ENCODE measurements around the gene PAAF1. TPM values are rescaled to one million over a fixed set of nuclear protein-coding genes. Genes with fewer than 3 reads are reported as not detected.

PAAF1 gene
- total and polyA plus RNA-seq, 10 donors = 8.1 to 18.1 (median 13.7) TPM

- peaks cover 51 to 96% (median 89%) of the 10 kb centered on the region in 6 donors for H3K4me1 ChIP-seq
- peak; percentile 63 for DNase-seq
- intact Hi-C loops (cut with DNase I; ENCODE audit: low total_unique reads) = no loop called here
- H3K27ac ChIP-seq = peak overlapping the region; percentile 55 to 97 (median 95)
- H3K27me3 ChIP-seq (replicated peaks in 1 of 7) = no peaks in the 10 kb centered on the region
- no peak for TF ChIP-seq POLR2A (IDR thresholded peaks at IDR 0.05)
- TF ChIP-seq POLR2AphosphoS5 (IDR thresholded peaks at IDR 0.05) = peak in 2 of 3 donors; percentile 58 to 69
- H3K4me3 ChIP-seq = peak overlapping the region in 2 of 8 donors; percentile 12 to 84
- 95 to 98% (median 96%) methylated on average over 15 to 18 of the region's 18 CpGs for WGBS, 5 donors
- no peaks in the 10 kb centered on the region for H3K9me3 ChIP-seq
- peaks cover 0 to 82% (median 49%) of the 10 kb centered on the region in 6 donors for H3K36me3 ChIP-seq
These were observed 101.2 kb downstream of the PAAF1 start for GRCh38 chr11:73977856-73978519.

- H3K9me3 ChIP-seq = no peaks in the 10 kb centered on the region
- no peak for TF ChIP-seq POLR2A (IDR thresholded peaks at IDR 0.05)
- no peak for TF ChIP-seq POLR2AphosphoS5 (IDR thresholded peaks at IDR 0.05)
- TF ChIP-seq CTCF (IDR thresholded peaks at IDR 0.05 in 8 of 11, conservative IDR thresholded peaks at IDR 0.05 in 3 of 11) = no peak
- 95 to 100% (median 96%) methylated on average over 3 of the region's 3 CpGs for WGBS, 5 donors
- H3K36me3 ChIP-seq = peaks cover 0 to 77% (median 49%) of the 10 kb centered on the region in 6 donors
- H3K4me1 ChIP-seq = peaks cover 48 to 94% (median 86%) of the 10 kb centered on the region in 6 donors
- H3K4me3 ChIP-seq = peak overlapping the region in 3 of 8 donors; percentile 1 to 84 (median 12)
- DNase-seq = peak; percentile 18
- peak overlapping the region; percentile 55 to 97 (median 95) for H3K27ac ChIP-seq
- H3K27me3 ChIP-seq (replicated peaks in 1 of 7) = no peaks in the 10 kb centered on the region
- intact Hi-C loops (cut with DNase I; ENCODE audit: low total_unique reads) = no loop called here
These were observed 101.8 kb downstream of the PAAF1 start for GRCh38 chr11:73978576-73979086.

- H3K36me3 ChIP-seq = peaks cover 0 to 61% (median 37%) of the 10 kb centered on the region in 6 donors
- TF ChIP-seq POLR2A (IDR thresholded peaks at IDR 0.05) (no peak), POLR2AphosphoS5 (IDR thresholded peaks at IDR 0.05) (peak; percentile 45 to 90 (median 82)), CTCF (IDR thresholded peaks at IDR 0.05 in 8 of 11, conservative IDR thresholded peaks at IDR 0.05 in 3 of 11) (peak in 3 of 11 experiments; percentile 10 to 24 (median 21))
- H3K9me3 ChIP-seq = no peaks in the 10 kb centered on the region
- peak overlapping the region; percentile 57 to 89 (median 82) for H3K4me3 ChIP-seq
- peak; percentile 94 for DNase-seq
- peak overlapping the region; percentile 55 to 97 (median 95) for H3K27ac ChIP-seq
- H3K4me1 ChIP-seq = peaks cover 46 to 92% (median 79%) of the 10 kb centered on the region in 6 donors
- 25 to 36% (median 34%) methylated on average over 6 of the region's 6 CpGs for WGBS, 5 donors
- H3K27me3 ChIP-seq (replicated peaks in 1 of 7) = no peaks in the 10 kb centered on the region
- intact Hi-C loops (cut with DNase I; ENCODE audit: low total_unique reads) = no loop called here
These were observed 103.5 kb downstream of the PAAF1 start for GRCh38 chr11:73980001-73980961.

Other genes with a start within 250 kb of the PAAF1 start
- 10 to 100 TPM in 3 of 7 donors, 1 to 10 TPM in 4; 2.0 to 12.3 (median 8.1) TPM for gene PLEKHB1, start 230.4 kb upstream of the PAAF1 start, total RNA-seq
- gene PLEKHB1, start 230.4 kb upstream of the PAAF1 start, polyA plus RNA-seq = 1 to 10 TPM; 3.6 to 8.3 (median 3.7) TPM
- 100 to 1,000 TPM in 3 of 7 donors, 10 to 100 TPM in 4; 94.9 to 144 (median 99.8) TPM for gene RAB6A, start 115.9 kb upstream of the PAAF1 start, total RNA-seq
- 10 to 100 TPM; 25.7 to 55.3 (median 36.9) TPM for gene RAB6A, start 115.9 kb upstream of the PAAF1 start, polyA plus RNA-seq
- gene MRPL48, start 89.1 kb upstream of the PAAF1 start, total RNA-seq = 10 to 100 TPM; 10.7 to 27.3 (median 24.3) TPM
- gene MRPL48, start 89.1 kb upstream of the PAAF1 start, polyA plus RNA-seq = 10 to 100 TPM; 31.8 to 46.6 (median 41.9) TPM
- 10 to 100 TPM; 42.4 to 88.8 (median 51.0) TPM for gene COA4, start 153 bp upstream of the PAAF1 start, total RNA-seq
- gene COA4, start 153 bp upstream of the PAAF1 start, polyA plus RNA-seq = 10 to 100 TPM; 56.7 to 73.9 (median 64.2) TPM
- gene DNAJB13, start 74.0 kb downstream of the PAAF1 start, total RNA-seq = under 1 TPM in 1 of 7 donors, not detected in 6; 0.32 TPM
- under 1 TPM in 2 of 3 donors, not detected in 1; 0.04 to 0.06 TPM for gene DNAJB13, start 74.0 kb downstream of the PAAF1 start, polyA plus RNA-seq
- 100 to 1,000 TPM; 369 to 556 (median 427) TPM for gene UCP2, start 105.8 kb downstream of the PAAF1 start, total RNA-seq
- 100 to 1,000 TPM; 209 to 281 (median 275) TPM for gene UCP2, start 105.8 kb downstream of the PAAF1 start, polyA plus RNA-seq
- gene UCP3, start 132.1 kb downstream of the PAAF1 start, total RNA-seq = 1 to 10 TPM; 2.0 to 7.1 (median 4.8) TPM
- 1 to 10 TPM in 2 of 3 donors, under 1 TPM in 1; 0.68 to 2.6 (median 1.5) TPM for gene UCP3, start 132.1 kb downstream of the PAAF1 start, polyA plus RNA-seq